ENCODE results near the gene PTGFRN.
"Not testable (repeated sequence)": the region's sequence is repeated elsewhere in the genome, so short reads cannot be mapped to it uniquely, and the experiment has no call there.

The PTGFRN gene

GRCh38 chr1:116909512-116910378 lies at the start of gene PTGFRN:
Gene PTGFRN, plus strand, starts transcription at chr1:116909916. Its CDS starts 288 bp downstream, at chr1:116910204.
- TF ChIP-seq CTCF (IDR thresholded peaks at IDR 0.05; ENCODE audit: insufficient read depth, low read depth, low read length, missing control alignments): no peak
- no peak for DNase-seq (ENCODE audit: low read depth)
- H3K4me3 ChIP-seq (ENCODE audit: low read depth, low read length): peak within 1 kb of the TSS; percentile 47

- H3K4me3 ChIP-seq (ENCODE audit: low read depth, low read length); DNase-seq (ENCODE audit: low read depth): not testable (repeated sequence)
These were observed 49.5 kb upstream of the PTGFRN start for GRCh38 chr1:116860167-116860566.

GRCh38 chr1:116861137-116861536 lies 48.6 kb upstream of the PTGFRN start:
- TF ChIP-seq CTCF (IDR thresholded peaks at IDR 0.05; ENCODE audit: insufficient read depth, low read depth, low read length, missing control alignments): no peak
- no peak overlapping the region for H3K4me3 ChIP-seq (ENCODE audit: low read depth, low read length)
- DNase-seq (ENCODE audit: low read depth): no peak

GRCh38 chr1:116863031-116863430 lies 46.7 kb upstream of the PTGFRN start:
- H3K4me3 ChIP-seq (ENCODE audit: low read depth, low read length); DNase-seq (ENCODE audit: low read depth): not testable (repeated sequence)

GRCh38 chr1:116866478-116866877 lies 43.2 kb upstream of the PTGFRN start:
- not testable (repeated sequence) for DNase-seq (ENCODE audit: low read depth); H3K4me3 ChIP-seq (ENCODE audit: low read depth, low read length)

- no peak for TF ChIP-seq CTCF (IDR thresholded peaks at IDR 0.05; ENCODE audit: insufficient read depth, low read depth, low read length, missing control alignments)
- H3K4me3 ChIP-seq (ENCODE audit: low read depth, low read length): no peak overlapping the region
- DNase-seq (ENCODE audit: low read depth): no peak
These were observed 41.3 kb upstream of the PTGFRN start for GRCh38 chr1:116868385-116868784.

GRCh38 chr1:116869611-116870010 lies 40.1 kb upstream of the PTGFRN start:
- no peak overlapping the region for H3K4me3 ChIP-seq (ENCODE audit: low read depth, low read length)
- DNase-seq (ENCODE audit: low read depth): no peak
- no peak for TF ChIP-seq CTCF (IDR thresholded peaks at IDR 0.05; ENCODE audit: insufficient read depth, low read depth, low read length, missing control alignments)

GRCh38 chr1:116870300-116870699 lies 39.4 kb upstream of the PTGFRN start:
- DNase-seq (ENCODE audit: low read depth): no peak
- no peak for TF ChIP-seq CTCF (IDR thresholded peaks at IDR 0.05; ENCODE audit: insufficient read depth, low read depth, low read length, missing control alignments)
- H3K4me3 ChIP-seq (ENCODE audit: low read depth, low read length): no peak overlapping the region

Measured in GM12865 (cell line).